Mucosa of descending colon (tissue), 3 donors: Measurements from ENCODE around the gene SACS. TPM values are rescaled to one million over a fixed set of nuclear protein-coding genes. Genes with fewer than 3 reads are reported as not detected.

Source experiments
- ATAC-seq: fragments of 200-7000 bp; cut with Tn5 transposase; one replicate; pipeline ENCODE4 v1.9.1; 2020; ENCODE audit warnings: mild to moderate bottlenecking, moderate library complexity
- DNase-seq, 3 donors: peaks; one replicate each; pipeline ENCODE4 v3.0.0-alpha.2; 2020
- H3K36me3 ChIP-seq: fragments of 200-600 bp; one replicate; pipeline ENCODE4 v1.8.0; 2021; ENCODE audit warnings: low read depth, mild to moderate bottlenecking
- H3K4me1 ChIP-seq: fragments of 200-600 bp; one replicate; pipeline ENCODE4 v1.8.0; 2021; ENCODE audit warnings: low read depth, mild to moderate bottlenecking
- H3K4me3 ChIP-seq: fragments of 200-600 bp; one replicate; pipeline ENCODE4 v1.8.0; 2021; ENCODE audit warnings: mild to moderate bottlenecking
- H3K9me3 ChIP-seq: fragments of 200-600 bp; one replicate; pipeline ENCODE4 v1.8.0; 2021; ENCODE audit warnings: mild to moderate bottlenecking
- CTCF ChIP-seq: fragments of 200-600 bp; IDR thresholded peaks from one replicate; pipeline ENCODE4 v1.8.0; 2022; ENCODE audit warnings: antibody characterized with exemption, mild to moderate bottlenecking
- intact Hi-C, 2 donors: fragments of 100-400 bp; cut with DNase I in 1 of 2; cut with micrococcal nuclease in 1 of 2; formaldehyde crosslinking; loops; one replicate each; pipeline versions ENCODE4 v1.11.0 to v1.11.1; 2022; cut with DNase I, micrococcal nuclease
- total RNA-seq, 3 donors: library from RNA; stranded (reverse); fragmentation: NEBNext Ultra II Directional in 2 of 3; extraction: Animal tissue kit (Norgen Biotek cat#: 25700) in 2 of 3; gene quantifications; one replicate each; pipeline versions ENCODE4 v1.2.1 to v1.2.4, GENCODE V29; 2021 to 2023
- donor health status: DM: no; HTN: no; CAD: no; lungs with moderate emphysema.
- donor health status: DM: no; HTN: no; CAD: no.
- donor health status: DM: no; HTN: yes; CAD: no.

SACS gene
- total RNA-seq, 3 donors from 2014 or later = 2.1 to 19.0 (median 3.7) TPM

GRCh38 chr13:23349161-23349897 is 84.2 kb downstream of the SACS start:
- TF ChIP-seq CTCF = no peak
- H3K9me3 ChIP-seq = no peaks in the 10 kb centered on the region
- no peaks in the 10 kb centered on the region for H3K36me3 ChIP-seq
- H3K4me1 ChIP-seq = no peaks in the 10 kb centered on the region
- intact Hi-C loops = no loop called here
- DNase-seq = no peak
- ATAC-seq = no peak
- H3K4me3 ChIP-seq = no peak overlapping the region

- intact Hi-C loops = no loop called here
- H3K4me1 ChIP-seq = no peaks in the 10 kb centered on the region
- H3K4me3 ChIP-seq = no peak overlapping the region
- DNase-seq (no peak), ATAC-seq (no peak)
- H3K9me3 ChIP-seq = no peaks in the 10 kb centered on the region
- TF ChIP-seq CTCF = no peak
- H3K36me3 ChIP-seq = no peaks in the 10 kb centered on the region
Observed at GRCh38 chr13:23348262-23349127, 85.0 kb downstream of the SACS start.

GRCh38 chr13:23347601-23348000 is 85.9 kb downstream of the SACS start:
- no peaks in the 10 kb centered on the region for H3K36me3 ChIP-seq
- DNase-seq (no peak), ATAC-seq (no peak)
- H3K4me1 ChIP-seq = no peaks in the 10 kb centered on the region
- no peak for TF ChIP-seq CTCF
- H3K9me3 ChIP-seq = no peaks in the 10 kb centered on the region
- no peak overlapping the region for H3K4me3 ChIP-seq
- intact Hi-C loops = no loop called here

DNA sequence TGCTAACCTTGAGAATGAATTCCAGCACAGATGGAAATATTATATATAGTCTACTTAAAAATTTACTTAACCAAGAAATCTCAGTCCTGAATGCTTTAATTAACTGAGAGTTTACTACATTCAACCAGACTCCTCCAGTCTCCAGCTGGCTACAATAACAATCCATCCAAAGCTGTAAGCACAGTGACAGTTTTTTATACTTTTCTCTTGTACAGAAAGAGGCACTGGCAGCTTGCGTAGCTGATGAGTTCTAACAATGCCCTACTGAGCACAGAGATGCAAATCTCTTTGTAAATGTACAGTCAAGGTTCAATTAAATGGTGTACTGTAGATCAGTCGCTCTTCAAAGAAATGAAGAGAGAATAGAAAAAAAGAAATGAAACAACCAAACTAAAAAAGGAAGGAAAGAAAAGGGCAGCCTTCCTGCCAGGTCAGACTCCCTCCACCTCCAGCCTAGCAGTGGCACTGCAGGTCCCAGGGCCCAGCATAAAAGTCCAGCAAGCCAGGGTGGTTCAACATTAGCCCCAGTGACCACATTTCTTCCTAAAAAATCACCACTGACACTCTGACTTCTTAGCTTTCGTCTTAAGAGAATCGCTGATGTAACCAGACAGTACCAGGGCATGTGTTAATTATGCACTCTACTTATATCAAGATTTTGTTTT is 88.4 kb downstream of the SACS start:
- Histone ChIP-seq H3K4me1 (no peaks in the 10 kb centered on the region), H3K4me3 (no peak overlapping the region), H3K36me3 (no peaks in the 10 kb centered on the region), H3K9me3 (no peaks in the 10 kb centered on the region)
- TF ChIP-seq CTCF = no peak
- ATAC-seq = no peak
- intact Hi-C loops = no loop called here
- DNase-seq = no peak

DNA sequence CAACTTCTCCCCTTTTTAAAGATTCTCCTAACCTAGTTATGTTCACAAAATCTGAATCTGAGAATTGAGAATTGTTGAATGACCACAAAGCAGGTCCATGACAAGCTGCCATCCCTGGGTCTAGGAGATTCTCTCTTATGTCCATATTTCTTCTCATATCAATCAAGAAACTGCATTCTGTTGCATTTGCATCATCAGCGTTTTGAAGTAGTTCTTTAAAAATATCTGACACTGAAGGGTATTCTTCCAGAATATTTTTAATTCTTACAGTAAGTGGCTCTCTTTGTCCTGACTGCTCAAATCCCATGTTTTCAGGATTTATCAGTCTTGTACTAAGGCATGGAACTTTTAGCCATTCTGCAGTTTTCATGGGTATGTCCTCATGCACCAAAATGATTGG is 94.3 kb downstream of the SACS start:
- peaks cover 24% of the 10 kb centered on the region for H3K9me3 ChIP-seq
- intact Hi-C loops = no loop called here
- ATAC-seq = no peak
- no peaks in the 10 kb centered on the region for H3K36me3 ChIP-seq
- no peaks in the 10 kb centered on the region for H3K4me1 ChIP-seq
- no peak overlapping the region for H3K4me3 ChIP-seq
- no peak for TF ChIP-seq CTCF
- DNase-seq = no peak
